HG03575 (cell line): ENCODE results near the gene AK5.
"Not testable (repeated sequence)": the region's sequence is repeated elsewhere in the genome, so short reads cannot be mapped to it uniquely, and the experiment has no call there.

ENCODE experiments used
- ATAC-seq: cut with Tn5 transposase; IDR thresholded peaks from one replicate; pipeline ENCODE4 v1.9.1; 2021; ENCODE audit not compliant: unreplicated experiment, insufficient number of reproducible peaks, low FRiP score; ENCODE audit errors: extremely low read depth

Gene AK5

DNA sequence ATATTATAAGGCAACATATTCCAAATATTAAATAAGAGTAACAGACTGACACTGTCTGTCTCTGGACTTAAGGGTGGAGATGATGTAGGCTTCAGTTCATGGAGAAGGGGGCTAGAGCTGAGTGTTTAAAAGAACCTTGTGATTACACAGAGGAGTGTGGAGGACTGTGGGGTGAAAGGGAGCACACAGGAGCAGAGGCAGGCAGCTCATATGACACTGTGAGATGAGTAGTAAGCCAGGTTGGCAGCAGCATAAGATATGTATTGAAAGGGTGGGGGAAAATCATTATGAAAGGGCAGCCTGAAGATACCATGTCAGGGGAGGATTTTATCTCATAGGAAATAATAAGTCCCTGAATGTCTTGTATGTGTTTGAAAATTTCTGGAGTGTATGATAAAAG is 104.5 kb downstream of the AK5 start:
- no peak for ATAC-seq

DNA sequence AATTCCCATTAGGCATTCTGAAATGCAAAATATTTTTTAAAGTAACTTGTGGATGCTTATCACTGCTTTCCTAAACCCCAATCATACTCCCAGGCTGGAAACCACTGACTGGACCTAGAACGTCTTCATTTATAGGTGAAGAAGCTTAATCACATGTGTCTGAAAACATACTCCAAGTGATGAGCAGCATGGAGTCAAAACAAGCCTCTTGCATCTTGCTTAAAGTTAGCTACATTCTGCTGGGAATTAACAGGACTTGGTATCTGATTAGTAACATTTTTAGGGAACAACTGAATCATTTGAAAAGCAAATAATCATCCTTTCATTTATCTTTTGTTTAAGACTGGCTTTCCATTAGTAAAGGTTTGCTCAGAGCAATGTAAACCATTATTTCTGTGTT is 105.7 kb downstream of the AK5 start:
- no peak for ATAC-seq

DNA sequence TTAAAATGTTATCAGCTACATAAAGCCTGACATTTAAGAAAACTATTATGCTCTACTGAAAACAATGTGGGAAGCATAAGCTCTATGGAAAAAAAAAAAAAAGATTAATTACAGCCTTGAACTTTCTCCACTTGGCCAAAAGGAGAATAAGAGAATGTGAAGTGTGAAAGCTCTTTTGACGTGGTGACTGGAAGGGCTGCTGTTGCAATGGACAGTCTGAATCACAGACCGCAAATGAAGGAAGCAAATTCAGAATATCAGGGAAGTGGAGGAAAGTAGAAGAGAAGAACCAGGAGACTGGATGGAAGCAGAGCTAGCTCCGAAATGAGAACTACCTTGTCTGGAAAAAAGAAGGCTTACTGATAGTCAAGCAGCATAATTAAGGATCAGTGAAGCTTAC is 106.8 kb downstream of the AK5 start:
- ATAC-seq: no peak

DNA sequence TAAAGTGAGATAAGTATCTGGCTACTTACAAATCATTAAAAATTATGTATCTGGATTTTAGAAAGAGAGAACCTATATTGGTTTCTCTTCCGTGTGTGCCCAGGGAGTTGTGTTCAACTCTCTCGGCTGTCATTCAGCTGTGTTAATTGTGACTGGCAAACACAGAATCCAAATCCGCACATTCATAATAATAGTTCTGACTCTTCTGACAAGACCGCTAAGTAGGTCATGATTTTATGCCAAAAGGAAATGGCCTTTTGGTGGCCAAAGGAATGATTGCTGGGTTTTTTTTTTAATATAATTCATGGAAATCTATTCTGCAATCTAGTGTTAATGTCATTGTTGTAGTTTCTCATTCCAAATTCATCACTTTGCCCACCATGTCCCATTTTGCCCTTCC is 110.7 kb downstream of the AK5 start:
- ATAC-seq: no peak

DNA sequence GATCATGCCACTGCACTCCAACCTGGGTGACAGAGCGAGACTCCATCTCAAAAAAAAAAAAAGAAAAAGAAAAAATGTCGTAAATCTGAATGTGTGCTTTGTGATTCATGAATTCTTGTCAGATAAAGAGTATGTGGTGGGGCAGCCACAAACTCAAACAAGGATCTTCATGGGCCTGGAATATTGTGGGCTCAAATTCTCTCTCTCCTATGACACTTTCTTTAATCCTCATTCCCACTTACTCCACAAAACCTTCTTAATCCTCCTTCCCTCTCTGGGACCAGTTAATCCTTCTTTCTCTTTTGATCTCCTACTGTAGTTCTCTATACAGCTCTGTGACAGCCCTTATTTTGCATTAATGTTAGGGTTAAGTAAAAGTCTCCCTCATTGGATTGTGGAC is 112.3 kb downstream of the AK5 start:
- ATAC-seq: no peak

DNA sequence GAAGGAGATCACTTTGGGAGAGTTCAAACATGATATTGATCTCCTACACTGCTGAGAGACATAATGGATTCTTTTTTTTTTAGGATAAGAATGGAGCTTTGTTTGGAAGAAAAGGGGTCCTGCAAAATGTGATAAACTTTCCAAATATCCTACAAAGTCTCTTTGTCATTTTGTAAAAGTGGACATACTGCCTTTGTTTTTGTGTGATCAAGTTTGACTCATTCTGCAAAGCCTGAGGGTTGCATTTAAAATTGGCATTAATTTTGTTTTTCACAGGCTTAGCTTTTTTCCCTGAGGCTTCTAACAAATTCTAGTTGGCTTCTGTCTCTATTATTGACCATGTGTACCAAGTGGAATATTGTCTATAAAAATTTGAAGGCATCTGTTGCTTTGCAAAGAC is 113.2 kb downstream of the AK5 start:
- no peak for ATAC-seq

DNA sequence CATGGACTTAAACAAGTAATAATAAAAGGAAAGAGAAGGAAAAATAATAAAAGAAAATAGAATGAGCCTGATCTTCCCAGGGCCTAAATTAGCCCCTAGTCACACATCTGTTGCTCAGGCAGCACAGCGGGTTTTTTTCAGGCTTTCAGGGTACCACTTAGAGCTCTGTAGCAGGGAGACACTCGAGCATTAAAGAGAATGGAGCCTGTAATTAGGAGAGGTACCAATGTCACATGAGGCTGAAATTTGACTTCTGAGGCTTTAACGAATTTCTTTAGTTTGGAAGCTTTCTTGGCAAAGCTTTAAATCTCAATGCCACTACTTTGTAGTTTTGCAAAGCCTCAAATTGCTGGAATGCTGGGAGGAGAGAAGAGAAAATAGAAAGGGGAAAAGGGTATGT is 116.3 kb downstream of the AK5 start:
- ATAC-seq: no peak

DNA sequence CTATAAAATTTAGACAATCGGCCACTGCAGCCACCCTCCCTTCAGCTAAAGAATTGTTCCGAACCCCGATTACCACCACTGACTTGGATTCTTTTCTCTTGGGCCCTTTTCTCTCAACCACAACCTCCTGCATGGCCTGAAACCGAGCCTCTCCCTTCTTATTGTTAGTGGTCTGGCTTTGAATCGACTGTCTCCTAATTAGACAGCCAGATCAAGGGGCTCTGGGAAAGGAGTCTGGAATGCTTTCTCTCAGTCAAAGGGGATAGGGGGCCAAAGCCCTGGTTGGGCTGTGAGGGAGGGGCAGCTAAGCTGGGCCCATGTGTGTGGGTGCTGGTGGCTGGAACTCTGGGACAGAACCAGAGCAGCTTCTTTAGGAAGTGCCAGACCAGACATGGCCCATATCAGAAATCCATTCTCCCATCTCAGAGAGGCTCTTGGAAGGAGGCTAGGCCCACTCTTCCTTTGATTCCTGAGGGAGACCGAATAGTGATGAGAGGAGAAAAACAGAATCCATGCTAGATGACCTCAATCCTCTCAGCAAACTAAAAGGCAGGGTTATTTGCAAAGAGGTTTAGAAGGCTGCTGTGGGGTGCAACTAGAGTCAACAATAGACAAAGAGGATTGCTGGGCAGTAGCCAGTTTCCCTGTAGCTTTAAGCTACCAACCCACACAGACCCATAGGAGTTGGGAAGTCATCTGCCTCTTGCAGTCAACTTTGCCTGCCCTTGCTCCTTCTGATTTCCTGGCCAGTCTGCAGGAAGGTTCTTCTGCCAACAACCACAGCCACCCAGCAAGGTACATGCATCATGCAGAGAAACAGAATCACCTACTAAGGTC is 117.6 kb downstream of the AK5 start:
- ATAC-seq: no peak

DNA sequence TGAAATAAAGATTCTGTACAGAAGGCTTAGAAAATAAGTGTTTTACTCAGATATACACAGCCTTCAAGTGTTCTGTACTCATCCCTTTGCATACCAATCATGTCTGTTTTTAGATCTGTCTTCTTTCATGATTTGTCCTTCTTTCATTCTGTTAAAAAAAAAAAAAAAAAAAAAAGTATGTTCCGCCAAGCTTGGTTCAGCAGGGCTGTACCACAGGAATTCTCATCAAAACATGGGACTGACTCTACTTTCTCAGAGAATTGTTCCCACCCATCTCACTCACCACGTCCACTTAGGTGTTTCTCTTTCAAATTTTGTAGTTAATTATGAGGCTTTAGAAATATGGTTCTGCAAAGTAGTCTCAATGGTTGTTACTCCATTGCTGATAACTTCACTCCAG is 119.0 kb downstream of the AK5 start:
- ATAC-seq: no peak

DNA sequence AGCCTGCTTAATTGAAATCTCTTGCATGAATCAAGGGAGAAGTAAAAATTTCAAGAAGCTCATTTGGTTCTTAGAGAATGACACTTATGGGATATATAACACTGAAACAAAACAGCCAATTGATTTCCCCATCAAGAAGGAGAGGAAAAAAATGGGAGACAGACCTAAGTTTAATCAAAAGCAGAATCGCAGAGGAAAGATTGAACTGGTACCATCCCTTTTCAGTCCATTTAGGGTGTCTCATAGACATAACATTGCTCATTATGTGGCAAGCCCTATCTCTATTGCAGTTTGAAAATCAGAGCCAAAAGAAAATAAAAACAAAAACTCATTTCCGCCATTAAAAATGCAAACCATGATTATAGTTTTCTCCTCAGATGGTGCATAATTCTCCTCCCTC is 119.6 kb downstream of the AK5 start:
- no peak for ATAC-seq

DNA sequence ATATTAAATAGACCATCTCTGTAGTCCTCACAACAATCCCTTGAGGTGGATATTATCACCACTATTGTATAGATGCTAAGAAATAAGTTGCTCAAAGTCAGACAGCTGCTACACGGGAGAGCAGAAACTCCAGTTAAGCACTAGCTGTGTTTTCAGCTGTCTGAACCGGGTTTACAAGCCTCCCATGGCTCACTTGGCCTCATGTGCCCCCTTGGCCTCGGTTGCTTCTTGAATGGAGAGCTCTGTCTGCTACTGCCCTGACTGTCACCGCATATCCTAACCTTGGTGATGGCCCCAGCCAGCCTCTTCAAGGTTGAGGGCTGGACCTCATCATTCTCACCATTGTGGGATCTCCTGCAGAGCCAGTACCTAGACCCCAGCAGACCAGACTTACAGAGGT is 123.4 kb downstream of the AK5 start:
- no peak for ATAC-seq

DNA sequence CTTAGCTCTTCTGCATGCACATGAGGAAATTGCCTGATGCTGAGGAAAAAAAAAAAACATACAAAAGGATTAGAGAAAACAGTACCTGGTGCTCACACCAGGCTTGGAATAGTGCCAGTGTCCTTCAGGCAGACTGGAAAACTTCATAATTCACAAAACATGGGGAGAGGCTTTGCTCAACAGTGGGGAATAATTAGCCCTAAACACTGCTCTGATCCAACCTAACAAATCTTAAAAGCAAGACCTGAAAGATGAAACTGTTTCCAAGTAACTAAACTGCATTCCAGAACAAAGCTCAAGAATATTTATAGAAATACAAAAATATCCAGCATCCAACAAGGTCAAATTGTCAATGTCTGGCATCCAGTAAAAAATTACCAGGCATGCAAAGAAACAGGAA is 124.8 kb downstream of the AK5 start:
- ATAC-seq: no peak

DNA sequence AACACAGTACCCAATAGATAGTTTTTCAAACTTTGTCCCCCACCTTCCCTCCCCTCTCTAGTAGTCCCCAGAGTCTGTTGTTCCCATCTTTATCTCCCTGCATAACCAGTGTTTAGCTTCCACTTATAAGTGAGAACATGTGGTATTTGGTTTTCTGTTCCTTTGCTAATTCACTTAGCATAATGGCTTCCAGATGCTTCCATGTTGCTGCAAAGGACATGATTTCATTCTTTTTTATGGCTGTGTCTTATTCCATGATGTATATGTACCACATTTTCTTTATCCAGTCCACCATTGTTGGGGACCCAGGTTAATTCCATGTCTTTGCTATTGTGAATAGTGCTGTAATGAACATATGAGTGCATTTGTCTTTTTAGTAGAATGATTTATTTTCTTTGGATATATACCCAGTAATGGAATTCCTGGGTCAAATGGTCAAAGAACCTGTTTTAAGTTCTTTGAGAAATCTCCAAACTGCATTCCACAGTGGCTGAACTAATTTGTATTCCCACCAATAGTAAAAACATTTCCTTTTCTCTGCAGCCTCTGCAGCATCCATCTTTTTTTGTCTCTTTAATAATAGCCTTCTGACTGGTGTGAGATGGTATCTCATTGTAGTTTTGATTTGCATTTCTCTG is 126.0 kb downstream of the AK5 start:
- ATAC-seq: no peak

DNA sequence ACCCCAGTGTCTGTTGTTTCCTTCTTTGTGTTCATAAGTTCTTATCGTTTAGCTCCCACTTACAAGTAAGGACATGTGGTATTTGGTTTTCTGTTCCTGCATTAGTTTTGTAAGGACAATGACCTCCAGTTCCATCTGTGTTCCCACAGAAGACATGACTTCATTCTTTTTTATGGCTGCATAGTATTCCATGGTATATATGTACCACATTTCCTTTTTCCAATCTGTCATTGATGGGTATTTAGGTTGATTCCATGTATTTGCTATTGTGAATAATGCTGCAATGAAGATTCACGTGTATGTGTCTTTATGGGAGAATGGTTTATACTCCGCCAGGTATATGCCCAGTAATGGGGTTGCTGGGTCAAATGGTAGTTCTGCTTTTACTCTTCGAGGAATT is 127.1 kb downstream of the AK5 start:
- not testable (repeated sequence) for ATAC-seq

DNA sequence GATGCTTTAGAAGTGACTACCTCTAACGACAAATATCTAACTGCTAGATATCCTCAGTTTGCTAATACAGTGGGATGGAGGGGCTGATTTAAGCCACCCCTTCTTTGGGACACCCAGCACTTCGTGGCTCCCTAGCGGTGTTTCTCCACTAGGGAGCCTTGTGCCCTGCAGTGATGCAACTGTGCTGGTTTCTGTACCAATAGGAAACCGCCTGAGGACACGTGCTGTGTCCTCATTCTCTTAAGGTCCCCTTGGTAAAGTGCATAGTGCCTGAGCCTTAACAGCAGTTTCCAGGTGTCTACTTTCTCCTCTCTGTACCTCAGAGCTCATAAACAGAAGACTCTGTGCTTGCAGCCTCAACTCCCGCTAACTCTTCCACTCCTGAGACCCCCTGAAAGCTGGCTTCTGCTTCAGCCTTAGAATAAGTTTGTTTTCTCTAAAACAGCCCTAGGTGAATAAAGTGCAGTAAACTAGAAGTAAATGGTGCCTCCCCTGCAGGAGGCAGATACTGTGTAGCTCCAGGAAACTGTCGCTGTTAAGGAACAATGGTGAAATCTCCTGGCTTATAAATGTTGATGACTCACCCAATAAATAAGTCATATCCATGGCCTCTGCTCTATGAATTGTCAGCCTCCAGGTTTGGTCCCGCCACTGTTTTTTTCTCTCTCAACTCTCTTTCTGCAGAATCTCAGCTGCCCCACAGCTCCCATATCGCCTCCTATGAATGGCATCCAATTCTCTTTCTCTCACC is 130.4 kb downstream of the AK5 start:
- ATAC-seq: no peak

DNA sequence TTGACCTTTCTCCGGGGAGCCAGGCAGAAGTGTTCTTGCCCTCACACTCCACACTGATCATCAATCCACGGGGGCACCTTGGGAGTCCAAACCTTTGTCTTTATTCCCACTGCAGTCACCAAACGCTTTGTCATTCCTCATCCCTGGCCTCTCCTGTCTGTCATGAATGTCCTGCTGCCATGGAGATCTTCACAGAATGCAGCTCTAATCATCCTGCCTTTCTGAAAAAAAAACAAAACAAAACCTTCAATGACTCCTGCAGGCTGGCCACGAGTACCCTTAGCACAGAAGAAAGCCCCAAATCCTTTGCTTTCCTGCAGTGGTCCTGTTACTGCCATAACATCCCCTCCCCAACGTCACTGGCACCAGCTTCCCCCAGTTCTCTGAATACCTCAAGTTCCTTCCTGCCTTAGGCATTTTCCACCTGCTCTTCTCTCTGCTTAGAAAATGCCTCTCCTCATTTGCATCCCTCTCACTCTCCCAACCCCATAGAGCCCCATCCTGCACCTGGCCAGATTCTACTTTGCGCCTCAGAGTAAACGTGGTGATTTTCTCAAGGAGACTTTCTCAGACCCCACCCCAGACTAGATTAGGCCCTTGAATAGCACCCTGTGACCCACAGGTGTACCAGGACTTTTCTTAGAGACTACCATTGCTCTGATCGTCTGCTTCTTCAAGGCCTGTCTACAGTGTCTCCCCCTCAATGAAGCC is 131.2 kb downstream of the AK5 start:
- ATAC-seq: peak; percentile 26

DNA sequence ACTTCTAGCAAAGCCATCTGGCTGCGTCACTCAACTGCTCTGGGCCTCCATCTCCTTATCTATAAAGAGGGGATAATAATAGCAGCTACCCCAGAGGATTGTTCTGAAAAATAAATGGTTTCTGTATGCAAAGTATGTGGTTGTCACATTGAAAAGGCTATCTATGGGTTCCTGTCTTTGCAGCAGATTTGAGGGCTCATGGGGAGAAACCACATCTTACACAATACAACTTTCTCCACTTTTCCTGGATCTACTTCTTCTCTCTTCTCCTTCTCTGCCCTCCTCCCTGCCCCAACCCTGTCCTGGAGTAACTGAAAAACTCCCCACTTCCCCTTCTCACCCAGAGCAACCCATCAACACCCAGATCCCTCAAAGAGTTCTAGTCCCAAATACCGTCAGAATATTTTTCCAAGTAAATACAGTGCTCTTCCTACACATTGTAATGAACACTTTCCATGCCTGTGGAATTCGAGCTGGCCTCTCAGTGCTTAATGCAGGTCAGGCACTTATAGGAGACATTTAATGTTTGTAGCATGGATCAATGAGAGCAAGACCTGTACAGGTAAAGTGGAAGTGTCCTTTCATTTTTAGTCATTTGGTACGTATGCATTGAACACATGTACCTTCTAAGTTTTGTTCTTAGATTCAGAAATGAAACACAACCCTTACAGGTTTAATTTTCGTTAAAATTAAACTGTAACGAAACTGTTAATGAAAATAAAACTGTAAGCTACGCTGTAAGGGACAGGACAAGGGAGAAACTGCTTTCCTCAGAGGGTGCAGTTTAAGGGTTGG is 131.9 kb downstream of the AK5 start:
- peak; percentile 92 for ATAC-seq

DNA sequence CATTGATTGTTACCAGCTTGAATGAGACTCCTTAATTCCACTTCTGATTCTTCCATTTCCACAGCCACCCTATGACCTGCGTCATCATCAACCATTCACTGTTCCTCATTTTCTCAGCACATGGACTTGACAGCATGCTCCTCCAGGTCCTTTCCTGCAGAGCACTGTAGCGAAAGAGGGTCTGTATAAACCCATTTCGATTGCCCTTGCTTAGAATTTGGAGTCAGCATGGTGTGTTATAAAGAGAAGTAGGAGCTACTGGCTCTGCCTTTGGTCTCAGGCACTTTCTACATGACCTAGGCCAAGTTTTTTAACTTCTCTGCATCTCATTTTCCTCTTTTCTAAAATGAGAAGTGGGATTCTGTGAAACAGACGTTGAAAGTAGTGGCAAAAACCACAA is 133.8 kb downstream of the AK5 start:
- no peak for ATAC-seq
